Fibroblast of the aortic adventitia (primary cell): ENCODE data around the gene TOR1A. TPM values are rescaled to one million over a fixed set of nuclear protein-coding genes. Genes with fewer than 3 reads are reported as not detected.

Experiments
- DNase-seq: peaks from one replicate; pipeline ENCODE4 v3.0.0-alpha.2; 2010; ENCODE audit warnings: low read depth
- H3K4me3 ChIP-seq: 2 replicates; pipeline ENCODE4 v1.5.1; 2011; ENCODE audit warnings: low read depth, mild to moderate bottlenecking, control low read depth, low read length, moderate library complexity
- total RNA-seq: library from RNA; depleted of rRNA; stranded (reverse); fragments of >200 nt; gene quantifications from 2 replicates; pipeline ENCODE4 v1.2.3, GENCODE V29; 2012; ENCODE audit warnings: low replicate concordance
- TF ChIP-seq, protein P1 (sequence below): IDR thresholded peaks from 2 replicates; pipeline ENCODE4 v1.5.1; 2011; ENCODE audit warnings: mild to moderate bottlenecking, low read length, control low read depth, inconsistent platforms; ENCODE audit not compliant: insufficient read depth

The TOR1A gene
- total RNA-seq, 1 donor = 48.9 TPM

DNA sequence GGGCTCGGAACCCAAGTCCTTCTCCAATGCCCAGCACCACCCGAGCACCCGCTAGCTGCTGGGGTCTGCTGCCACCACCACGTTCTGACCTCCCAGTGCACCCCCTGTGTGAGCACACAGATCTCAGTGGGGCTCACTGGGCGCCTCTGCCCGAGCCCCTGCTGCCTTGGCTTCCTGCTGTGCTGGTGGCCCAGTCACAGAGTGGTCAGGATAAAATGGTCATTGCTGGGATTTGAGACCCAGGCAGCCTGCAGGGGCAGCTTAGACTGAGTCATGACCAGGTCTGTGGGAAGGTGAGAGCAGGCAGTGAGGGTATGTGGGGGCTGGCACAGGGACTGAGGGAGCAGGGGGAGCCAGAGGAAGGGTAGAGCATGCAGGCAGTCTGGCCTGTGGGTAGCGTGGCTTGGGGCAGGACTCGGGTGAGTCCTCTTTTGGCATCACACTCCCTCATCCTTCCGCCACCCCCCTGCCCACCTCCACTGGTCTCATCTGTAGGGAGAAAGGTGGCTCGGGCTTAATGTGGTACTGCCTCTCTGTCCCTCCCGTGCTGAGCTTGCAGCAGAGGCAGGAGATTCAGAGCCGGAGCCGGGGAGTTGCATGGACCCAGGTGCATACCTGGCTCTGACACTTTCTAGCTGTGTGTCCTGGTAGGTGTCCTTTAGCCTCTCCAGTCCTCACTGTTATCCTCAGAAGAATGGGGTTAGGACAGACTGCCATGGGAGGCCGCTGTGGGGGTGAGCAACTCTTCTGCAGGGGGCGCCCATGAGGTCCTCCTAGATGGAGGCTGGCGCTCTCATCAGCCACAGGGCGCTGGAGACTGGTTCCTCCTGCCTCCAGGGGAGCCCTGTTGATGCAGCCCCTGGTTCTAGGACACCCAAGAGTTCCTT, 43.4 kb upstream of the TOR1A start:
- TF ChIP-seq, protein P1, sequence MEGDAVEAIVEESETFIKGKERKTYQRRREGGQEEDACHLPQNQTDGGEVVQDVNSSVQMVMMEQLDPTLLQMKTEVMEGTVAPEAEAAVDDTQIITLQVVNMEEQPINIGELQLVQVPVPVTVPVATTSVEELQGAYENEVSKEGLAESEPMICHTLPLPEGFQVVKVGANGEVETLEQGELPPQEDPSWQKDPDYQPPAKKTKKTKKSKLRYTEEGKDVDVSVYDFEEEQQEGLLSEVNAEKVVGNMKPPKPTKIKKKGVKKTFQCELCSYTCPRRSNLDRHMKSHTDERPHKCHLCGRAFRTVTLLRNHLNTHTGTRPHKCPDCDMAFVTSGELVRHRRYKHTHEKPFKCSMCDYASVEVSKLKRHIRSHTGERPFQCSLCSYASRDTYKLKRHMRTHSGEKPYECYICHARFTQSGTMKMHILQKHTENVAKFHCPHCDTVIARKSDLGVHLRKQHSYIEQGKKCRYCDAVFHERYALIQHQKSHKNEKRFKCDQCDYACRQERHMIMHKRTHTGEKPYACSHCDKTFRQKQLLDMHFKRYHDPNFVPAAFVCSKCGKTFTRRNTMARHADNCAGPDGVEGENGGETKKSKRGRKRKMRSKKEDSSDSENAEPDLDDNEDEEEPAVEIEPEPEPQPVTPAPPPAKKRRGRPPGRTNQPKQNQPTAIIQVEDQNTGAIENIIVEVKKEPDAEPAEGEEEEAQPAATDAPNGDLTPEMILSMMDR = no peak
- no peak for DNase-seq
- H3K4me3 ChIP-seq = no peak overlapping the region

- TF ChIP-seq, protein P1 = no peak
- no peak overlapping the region for H3K4me3 ChIP-seq
- no peak for DNase-seq
These were observed 42.6 kb upstream of the TOR1A start for GRCh38 chr9:129866394-129867135.

DNA sequence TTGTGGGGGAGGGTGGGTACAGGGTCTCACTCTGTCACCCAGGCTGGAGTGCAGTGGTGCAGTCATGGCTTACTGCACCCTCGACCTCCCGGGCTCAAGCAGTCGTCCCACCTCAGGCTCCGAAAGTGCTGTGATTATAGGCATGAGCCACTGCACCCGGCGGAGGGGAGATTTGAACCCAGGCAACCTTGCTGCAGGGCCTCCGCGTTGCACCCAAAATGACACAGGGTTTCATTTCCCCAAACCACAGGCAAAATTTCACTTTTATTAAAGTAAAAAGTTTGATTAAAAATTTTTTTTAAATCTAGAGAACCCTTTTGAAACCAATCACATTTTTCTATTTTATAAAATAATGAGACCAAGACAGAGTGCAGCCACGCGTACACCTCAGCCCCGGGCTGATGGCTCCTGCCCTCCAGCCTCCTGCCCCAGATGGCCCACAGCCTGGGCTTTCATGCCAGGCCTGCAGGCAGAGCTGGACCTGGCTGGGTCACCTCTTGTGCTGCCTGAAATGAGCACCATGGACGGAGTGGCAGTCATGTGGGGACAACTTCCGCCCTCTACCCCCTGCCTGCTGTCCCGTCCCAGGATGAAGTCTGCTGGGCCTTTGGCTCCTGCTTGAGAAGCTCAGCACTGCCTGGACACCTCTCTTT, 41.9 kb upstream of the TOR1A start:
- TF ChIP-seq, protein P1 = no peak
- DNase-seq = no peak

DNA sequence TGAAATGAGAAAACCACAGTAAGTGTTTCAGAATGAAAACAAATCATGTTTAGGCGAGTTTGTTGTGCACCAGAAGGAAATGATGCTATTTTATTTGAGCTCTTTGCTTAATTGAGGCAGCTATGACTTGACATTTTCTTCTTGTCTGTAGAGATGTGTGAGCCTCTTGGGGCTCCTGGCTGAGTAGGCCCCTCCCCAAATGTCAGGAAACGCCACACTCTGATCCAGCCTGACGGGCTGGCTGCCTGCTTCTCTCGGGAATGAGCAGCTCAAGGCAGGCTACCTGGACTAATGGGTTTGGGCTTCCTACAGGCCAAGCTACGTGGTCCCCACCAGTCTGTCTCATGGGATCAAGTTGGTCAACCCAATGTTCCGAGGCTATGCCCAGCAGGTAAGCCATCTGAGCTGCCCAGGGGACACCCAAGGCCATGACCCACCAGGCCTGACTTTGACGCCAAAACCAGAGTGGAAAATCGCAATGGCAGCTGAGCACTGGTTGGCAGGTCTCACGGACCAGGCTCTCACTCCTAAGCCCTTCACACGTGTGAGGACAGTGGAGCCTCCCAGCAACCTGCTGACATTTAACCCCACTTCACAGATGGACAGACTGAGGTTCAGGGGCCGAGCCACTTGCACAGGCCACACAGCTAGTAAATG, 41.2 kb upstream of the TOR1A start:
- DNase-seq = no peak
- no peak overlapping the region for H3K4me3 ChIP-seq
- TF ChIP-seq, protein P1 = no peak

More for the DNA sequence above, 41.9 kb upstream of the TOR1A start:
- no peak overlapping the region for H3K4me3 ChIP-seq

- DNase-seq = peak; percentile 60
These were observed 39.2 kb upstream of the TOR1A start for GRCh38 chr9:129863059-129863690.

More at GRCh38 chr9:129863059-129863690, 39.2 kb upstream of the TOR1A start:
- no peak overlapping the region for H3K4me3 ChIP-seq
- TF ChIP-seq, protein P1 = no peak
